Measurements from ENCODE around the gene TMEM74B. TPM values are rescaled to one million over a fixed set of nuclear protein-coding genes. Genes with fewer than 3 reads are reported as not detected.
"Not testable (repeated sequence)": the region's sequence is repeated elsewhere in the genome, so short reads cannot be mapped to it uniquely, and the experiment has no call there.

TMEM74B gene
- polyA plus RNA-seq (ENCODE audit: insufficient read length in 4 of 4), result 1 to 10 TPM; 2.3 to 4.0 (median 3.4) TPM

DNA sequence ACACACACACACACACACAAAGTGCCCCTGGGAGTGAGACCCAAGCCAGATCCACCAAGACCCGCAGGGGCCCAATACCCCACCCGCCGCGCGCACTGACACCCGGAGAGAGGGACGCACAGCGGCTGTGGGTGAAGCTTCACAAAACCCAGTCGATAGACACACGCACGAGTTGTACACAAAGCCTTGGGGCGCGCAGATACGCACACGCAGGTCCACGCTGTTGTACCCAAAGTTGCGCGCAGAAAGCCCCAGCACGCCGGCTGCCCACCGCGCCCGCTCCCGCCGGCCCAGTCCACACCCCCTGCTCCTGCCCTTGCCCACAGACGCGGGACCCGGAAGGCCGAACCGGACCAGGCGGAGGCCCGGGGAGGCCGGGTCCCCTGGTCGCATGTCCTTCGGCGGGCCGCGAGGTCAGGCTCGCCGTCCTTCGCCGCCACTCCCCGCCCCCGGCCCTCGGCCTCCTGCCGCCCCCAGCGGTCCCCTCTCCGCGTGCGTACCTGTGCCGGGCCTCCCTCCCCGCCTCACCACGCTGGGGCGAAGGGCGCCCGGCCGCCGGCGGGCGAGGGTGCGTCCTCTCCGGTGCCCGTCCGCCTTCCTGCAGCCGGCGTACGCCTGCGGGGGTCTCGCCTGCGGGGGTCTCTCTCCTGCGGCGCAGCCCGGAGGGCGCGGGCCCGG, at the start of gene TMEM74B:
TMEM74B (minus strand) TSS at position 344 of the 678 bp plus-strand sequence. CDS start 1,180 bp downstream, outside the sequence.
- DNase-seq (ENCODE audit: low read depth in 4 of 4, low spot score in 3 of 4), result no peak

DNA sequence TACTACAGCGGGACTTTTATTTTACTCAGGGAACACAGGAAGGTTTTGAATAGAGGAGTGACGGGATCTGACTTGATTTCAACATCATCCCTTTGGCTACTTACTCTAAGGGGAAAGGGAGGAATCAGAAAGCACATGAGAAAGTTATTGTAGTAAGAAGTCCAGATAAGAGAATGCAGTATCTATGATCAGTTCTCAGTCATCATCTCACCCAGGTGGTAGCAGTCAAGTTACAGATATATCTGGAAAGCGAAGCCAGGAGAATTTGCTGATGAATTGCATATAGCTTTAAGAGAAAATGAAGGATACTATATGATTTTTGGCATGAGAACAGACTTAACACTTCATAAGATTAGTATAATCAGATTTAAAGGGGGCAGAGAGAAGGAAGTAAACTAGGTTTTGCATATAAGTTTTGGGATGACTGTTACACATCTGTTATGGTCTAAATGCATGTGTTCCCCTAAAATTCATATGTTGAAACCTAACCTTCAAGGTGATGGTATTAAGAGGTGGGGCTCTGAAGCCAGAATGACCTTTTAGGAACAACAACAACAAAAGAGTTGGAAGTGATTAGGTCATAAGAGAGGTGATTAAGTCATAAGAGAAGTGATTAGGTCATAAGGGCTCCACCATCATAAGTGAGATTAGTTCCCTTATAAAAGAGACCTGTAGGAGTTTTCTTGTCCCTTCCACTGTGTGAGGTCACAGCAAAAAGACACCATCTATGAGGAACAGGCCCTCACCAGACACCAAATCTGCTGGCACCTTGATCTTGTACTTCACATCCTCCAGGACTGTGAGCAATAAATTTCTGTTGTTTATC, 47.7 kb upstream of the TMEM74B start:
- DNase-seq (ENCODE audit: low read depth in 4 of 4, low spot score in 3 of 4), result no peak

DNA sequence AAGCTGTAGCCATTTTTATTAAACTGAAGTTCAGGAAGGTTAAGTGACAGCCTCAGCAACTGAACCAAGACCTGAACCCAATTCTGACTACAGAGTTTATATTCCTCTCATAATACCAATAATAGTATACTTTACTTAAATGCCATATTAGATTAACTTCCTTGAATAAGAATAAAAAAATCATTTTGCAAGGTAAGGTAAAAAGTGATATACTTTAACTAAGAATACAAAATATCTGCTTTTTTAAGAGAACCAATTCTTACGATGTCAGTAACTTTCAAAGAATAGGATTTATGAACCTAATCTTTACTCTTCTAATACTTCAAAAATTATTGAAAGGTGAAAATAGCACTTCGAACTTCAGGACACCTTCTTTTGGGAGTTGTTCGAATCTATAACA, 44.8 kb upstream of the TMEM74B start:
- DNase-seq (ENCODE audit: low read depth in 4 of 4, low spot score in 3 of 4), result no peak

DNA sequence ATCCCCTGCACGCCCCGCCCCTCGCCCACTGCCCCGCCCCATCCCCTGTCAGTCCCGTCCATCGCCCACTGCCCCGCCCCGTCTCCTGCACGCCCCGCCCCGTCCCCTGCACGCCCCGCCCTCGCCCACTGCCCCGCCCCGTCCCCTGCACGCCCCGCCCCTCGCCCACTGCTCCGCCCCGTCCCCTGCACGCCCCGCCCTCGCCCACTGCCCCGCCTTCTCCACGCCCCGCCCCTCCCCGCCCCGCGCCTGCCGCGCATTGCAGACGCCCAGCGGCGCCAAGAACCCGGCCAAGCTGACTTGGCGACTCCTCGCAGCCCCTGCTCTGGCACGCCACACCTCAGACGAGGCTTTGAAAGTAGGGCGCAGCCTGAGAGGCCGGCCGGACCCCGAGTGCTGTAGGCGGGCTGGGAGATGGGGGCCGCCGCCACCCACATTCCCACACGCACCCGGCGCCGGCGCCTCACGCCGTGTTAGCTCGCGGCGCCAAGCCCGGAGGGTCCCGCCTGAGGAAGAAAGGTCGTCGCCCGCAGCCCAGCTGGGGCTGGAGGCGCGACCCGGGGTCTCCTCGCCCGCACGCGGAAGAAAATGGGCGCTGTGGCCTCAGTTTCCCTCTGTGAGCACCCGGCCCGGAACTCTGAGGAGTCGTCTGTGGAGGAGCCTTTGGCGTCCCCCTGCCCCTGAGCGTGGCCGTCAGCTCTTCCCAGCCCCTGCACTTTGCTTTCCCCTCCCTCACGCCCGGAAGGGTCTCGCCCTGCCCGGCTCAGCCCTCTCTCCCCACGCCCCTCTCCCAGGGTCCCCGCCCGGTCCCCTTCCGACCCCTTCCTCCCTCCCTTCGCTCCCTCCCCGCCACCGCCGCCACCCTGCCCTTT, 41.2 kb upstream of the TMEM74B start, which contains the start of gene RAD21L1:
RAD21L1 (plus strand) TSS at position 262 of the 872 bp plus-strand sequence. CDS start 2,410 bp downstream, outside the sequence.
- DNase-seq (ENCODE audit: low read depth in 4 of 4, low spot score in 3 of 4), result peak in 1 of 4 donors; percentile 38

DNA sequence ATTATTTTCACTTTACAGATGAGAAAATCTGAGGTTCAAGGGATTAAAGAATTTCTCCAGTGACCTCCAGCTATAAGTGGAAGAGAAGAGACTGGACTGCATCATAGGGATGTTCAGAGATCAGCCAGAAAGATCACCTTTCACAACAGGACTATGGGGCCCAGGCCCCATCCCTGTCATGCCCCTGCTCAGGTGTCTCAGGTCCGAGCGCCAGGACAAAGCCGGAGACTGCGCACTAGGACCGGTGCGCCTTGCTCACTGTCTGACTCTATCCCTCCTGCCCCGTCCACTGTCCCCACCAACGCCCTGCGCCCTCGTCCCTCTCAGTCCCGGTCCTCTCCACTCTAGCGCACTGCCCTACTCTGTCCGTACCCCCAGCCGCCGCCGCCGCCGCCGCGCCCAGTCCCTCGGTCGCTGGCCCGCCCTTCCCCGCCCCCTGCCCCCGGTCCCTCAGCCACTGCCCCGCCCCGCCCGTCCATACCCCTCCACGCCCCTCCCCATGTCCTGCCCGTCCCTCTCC, 40.5 kb upstream of the TMEM74B start:
- no peak for DNase-seq (ENCODE audit: low read depth in 4 of 4, low spot score in 3 of 4)

DNA sequence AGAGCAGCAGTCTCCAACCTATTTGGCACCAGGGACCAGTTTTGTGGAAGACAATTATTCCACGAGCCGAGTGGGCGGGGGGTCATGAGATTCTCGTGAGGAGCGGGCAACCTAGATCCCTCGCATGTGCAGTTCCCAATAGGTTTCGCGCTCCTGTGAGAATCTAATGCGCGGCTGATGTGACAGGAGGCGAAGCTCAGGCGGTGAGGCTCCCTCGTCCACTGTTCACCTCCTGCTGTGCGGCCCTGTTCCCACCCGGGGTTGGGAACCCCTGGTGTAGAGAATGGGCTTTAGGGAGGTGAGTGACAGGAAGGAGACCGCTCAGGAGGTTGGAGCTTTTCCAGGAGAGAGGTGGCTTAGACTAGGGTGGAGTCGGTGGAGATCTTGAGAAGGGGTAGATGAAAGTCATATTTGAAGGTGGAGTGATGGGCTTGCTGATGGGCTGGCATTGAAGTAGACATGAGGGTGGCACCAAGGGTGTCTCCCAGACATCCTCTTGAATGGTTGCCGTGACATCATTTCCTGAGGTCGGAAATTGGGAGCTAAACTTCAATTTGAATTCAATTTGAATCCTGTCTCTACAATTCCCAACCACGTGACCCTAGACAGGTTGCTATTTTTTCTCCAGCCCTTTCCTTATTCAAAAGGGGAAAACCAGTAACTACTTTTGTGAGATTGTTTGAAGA, 39.6 kb upstream of the TMEM74B start:
- DNase-seq (ENCODE audit: low read depth in 4 of 4, low spot score in 3 of 4), result no peak

DNA sequence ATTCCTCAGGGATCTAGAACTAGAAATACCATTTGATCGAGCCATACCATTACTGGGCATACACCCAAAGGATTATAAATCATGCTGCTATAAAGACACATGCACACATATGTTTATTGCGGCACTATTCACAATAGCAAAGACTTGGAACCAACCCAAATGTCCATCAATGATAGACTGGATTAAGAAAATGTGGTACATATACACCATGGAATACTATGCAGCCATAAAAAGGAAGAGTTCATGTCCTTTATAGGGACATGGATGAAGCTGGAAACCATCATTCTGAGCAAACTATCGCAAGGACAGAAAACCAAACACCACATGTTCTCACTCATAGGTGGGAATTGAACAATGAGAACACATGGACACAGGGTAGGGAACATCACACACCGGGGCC, 38.0 kb upstream of the TMEM74B start:
- not testable (repeated sequence) for DNase-seq (ENCODE audit: low read depth in 4 of 4, low spot score in 3 of 4)

DNA sequence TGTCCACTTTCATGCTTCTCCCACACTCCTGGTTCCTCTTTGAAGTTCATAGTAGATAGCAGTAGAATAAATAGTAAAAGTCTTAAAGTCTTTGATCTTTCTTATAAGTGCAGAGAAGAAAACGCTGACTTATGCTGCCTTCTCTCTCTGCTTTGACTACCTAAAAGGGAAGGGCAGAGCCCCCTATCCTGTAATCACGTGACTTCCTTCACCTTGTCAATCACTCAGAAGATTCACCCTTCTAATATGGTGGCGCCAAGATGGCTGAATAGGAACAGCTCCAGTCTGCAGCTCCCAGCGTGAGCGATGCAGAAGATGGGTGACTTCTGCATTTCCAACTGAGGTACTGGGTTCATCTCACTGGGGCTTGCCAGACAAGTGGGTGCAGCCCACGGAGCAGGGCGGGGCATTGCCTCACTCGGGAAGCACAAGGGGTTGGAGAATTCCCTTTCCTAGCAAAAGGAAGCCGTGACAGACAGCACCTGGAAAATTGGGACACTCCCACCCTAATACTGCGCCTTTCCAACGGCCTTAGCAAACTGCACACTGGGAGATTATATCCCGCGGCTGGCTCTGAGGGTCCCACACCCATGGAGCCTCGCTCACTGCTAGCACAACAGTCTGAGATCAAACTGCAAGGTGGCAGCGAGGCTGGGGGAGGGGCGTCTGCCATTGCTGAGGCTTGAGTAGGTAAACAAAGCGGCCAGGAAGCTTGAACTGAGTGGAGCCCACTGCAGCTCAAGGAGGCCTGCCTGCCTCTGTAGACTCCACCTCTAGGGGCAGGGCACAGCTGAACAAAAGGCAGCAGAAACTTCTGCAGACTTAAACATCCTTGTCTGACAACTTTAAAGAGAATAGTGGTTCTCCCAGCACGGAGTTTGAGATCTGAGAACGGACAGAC, 32.0 kb upstream of the TMEM74B start:
- DNase-seq (ENCODE audit: low read depth in 4 of 4, low spot score in 3 of 4), result not testable (repeated sequence)

DNA sequence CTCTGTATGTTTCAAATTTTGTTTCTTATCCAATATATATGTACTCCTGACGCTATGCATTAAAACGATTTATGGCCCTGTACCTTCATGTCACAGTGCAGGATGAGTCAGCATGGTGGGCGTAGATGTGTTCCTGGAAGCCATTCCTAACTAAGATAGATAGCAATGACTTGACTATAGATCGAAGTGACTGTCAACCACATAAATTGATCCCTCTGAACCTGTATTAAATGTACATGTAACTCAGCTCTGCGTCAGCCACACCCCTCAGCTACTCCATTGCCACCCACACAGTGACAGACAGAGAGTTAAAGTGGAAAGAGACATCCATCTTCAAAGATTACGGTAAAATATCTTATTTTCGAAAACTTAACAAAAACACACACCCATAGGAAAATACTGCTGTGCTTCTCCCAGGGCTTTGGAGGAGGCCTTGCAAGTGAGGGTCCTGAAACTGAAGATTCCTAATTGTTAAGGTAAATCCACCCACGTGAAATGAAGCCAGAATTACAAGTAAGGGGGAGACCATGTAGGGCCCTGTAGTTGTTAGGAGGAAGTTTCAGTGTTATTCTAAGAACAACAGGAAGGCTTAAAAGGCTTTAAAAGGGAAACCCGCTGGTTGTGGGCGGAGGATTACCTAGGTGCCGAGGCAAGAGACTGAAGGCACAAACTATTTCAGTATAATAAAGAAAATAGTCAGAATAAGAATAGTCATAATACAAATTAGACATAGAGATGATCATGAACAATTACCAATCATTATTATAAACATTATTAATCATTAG, 30.8 kb upstream of the TMEM74B start:
- no peak for DNase-seq (ENCODE audit: low read depth in 4 of 4, low spot score in 3 of 4)

DNA sequence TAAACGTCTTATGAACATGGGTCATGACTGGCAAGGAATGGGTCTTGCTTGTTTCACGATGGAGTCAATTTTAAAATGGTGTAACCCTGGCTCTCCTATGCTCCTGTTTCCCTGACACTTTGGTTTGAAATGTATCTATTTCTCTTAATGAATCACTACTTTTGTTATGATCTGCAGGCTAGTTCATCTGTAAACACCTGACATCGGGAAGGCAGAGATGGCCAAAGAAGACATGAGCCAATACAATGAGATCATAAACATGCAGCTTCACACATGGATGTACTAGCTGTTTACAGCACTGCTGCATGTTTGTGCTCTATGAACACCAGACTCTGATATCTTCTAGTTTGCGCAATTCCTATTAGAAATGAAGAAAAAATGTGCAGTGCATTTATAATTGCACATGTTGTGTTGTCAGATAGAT, 30.1 kb upstream of the TMEM74B start:
- no peak for DNase-seq (ENCODE audit: low read depth in 4 of 4, low spot score in 3 of 4)

DNA sequence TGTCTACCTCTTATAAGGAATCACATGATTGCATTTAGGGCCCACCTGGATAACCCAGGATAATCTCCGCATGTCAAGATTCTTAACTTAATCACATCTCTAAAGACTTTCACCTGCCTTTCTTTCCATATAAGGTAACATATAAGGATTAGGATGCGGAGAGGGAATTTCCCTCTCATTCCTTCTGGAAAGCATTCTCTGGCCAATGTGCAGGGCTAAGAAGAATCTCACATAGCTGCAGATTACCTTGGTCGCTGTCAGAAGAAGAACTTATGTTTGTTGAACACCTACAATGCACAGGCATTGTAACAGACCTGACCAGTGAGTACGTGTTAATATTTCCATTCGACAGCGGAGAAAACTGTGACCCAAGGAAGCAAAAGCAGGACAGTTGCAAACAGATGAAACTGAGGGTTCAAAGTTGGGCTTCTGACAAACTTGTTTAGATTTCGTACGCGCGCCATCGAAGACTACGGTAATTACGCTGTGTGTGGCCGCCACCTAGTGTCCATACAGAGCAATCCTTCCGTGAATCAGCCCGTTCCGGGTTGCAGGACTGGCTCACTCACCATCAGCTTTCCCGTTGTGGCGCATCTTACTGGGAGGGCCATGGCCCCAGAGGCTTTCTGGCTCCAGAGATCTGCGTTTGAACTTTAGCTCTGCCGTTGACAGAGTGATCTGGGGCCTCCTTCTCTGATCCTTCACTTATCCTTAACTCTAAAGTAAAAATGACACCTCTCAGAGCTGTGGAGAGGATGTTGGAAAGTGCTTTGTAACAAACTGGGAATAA, 28.0 kb upstream of the TMEM74B start:
- DNase-seq (ENCODE audit: low read depth in 4 of 4, low spot score in 3 of 4), result peak in 2 of 4 donors; percentile 47 to 48

DNA sequence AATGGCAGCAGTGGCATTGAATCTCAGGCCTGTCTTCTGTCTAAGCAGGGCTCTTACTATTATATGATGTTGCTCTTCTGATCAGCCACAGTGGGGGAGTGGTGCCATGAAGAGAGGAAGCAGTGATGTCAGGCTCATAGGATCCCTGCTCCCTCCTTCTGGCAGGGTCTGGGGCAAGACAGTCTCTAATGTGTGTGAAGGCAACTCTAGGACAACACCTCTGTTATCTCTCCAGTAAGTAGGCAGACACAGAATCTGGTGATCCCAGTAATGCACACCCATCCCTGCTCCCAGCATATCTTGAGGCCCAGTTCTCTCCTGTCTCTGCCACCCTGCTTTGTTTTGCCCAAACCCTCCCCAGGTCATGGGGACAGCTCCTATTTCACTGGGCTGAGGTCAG, 27.2 kb upstream of the TMEM74B start:
- no peak for DNase-seq (ENCODE audit: low read depth in 4 of 4, low spot score in 3 of 4)

DNA sequence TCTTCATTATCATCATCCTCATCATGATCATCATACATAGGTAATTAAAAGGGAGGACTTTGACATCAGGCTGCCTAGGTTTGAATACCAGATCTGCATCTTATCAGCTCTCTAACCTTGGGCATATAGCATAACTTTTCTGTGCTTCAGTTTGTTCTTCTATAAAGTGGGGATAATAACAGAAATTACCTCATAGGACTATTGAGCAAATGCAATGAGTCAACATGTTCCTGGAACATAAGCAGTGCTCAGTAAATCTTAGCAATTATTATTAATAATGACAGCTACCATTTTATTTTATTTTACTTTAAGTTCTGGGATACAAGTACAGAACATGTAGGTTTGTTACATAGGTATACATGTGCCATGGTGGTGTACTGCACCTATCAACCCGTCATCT, 25.7 kb upstream of the TMEM74B start:
- no peak for DNase-seq (ENCODE audit: low read depth in 4 of 4, low spot score in 3 of 4)

DNA sequence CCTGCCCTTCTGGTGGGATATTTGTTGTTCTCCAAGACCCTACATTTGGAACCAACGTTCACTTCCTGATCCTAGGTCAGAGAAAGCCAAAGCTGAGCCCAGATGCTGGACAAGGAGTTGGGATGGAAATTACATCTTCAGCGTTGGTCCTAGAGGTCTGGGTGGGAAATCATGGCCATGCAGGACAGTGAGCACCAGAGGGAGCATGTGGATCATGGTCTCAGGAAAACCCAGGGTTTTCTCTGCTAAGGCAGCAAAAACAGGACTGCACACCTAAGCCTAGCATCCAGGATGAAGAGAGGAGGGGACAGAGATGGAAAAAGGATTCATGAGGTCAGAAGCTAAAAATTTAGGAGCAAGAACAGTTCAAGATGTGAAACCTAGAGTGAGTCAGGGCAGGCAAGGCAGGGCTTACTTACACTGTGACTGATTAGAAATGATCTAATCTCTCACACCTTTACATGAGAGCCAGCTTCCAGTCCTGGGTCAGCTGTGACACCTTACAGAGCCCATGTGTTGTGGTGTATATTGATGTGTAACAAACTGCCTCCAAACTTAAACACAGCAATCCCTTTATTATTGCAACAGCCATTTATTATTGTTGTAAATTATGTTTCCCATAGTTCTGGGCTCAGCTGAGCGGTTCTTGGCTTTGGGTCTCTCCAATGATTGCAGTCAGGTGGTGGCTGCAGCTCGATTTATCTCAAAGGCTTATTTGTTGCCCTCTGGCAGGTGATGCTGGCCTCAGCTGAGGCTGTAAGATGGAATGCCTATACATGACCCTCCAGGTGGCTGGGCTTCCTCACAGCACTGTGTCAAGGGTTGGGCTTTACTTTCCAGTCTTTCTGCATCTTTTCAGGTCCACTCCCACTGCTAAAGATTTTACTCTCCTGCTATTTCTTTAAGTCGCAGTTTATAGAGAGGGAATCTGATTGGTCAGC, 24.9 kb upstream of the TMEM74B start:
- no peak for DNase-seq (ENCODE audit: low read depth in 4 of 4, low spot score in 3 of 4)

DNA sequence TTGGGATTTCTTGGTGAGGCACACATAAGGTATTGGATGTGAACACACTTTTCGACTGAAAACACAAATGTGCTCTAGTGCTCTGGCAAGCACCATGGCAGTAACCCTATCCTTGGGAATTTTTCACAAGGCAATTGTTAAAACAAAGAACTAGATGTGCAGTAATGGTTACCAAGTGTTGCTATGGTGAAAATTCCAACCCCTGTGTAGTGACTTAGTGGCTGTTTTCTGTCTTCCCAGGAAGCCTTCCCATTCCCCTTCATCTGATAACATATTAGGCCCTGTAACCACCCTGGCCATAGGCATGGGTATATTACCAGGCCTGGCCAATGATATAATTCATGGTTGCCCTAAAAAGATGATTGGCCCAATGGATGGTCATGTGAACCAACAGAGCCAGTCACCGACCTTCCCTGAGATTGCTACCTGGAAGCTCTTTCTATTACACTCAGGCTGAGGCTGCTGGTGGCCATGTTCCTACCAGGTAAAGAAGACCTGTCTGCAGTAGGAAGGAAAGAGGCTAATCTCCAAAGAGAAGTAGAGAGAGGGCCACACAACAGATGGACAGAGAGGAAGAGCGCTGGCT, 22.6 kb upstream of the TMEM74B start:
- no peak for DNase-seq (ENCODE audit: low read depth in 4 of 4, low spot score in 3 of 4)
